NCI-H345 (cell line): ENCODE results near the gene GRID1.

Experiments used
- DNase-seq: peaks from one replicate; lab custom pipeline; 2025; lab: John Stamatoyannopoulos, UW

The GRID1 gene

GRCh38 chr10:86060386-86061277 lies 306.0 kb downstream of the GRID1 start:
- no peak for DNase-seq

- DNase-seq, result no peak
These were observed 306.7 kb downstream of the GRID1 start for GRCh38 chr10:86059892-86060291.

- DNase-seq, result no peak
These were observed 307.6 kb downstream of the GRID1 start for GRCh38 chr10:86058964-86059363.

- no peak for DNase-seq
These were observed 308.9 kb downstream of the GRID1 start for GRCh38 chr10:86057708-86058107.

- DNase-seq, result no peak
These were observed 309.9 kb downstream of the GRID1 start for GRCh38 chr10:86056672-86057071.

- DNase-seq, result no peak
These were observed 310.7 kb downstream of the GRID1 start for GRCh38 chr10:86055928-86056327.

- DNase-seq, result no peak
These were observed 312.9 kb downstream of the GRID1 start for GRCh38 chr10:86053675-86054074.

- DNase-seq, result no peak
These were observed 315.0 kb downstream of the GRID1 start for GRCh38 chr10:86051586-86051985.

- DNase-seq, result no peak
These were observed 317.2 kb downstream of the GRID1 start for GRCh38 chr10:86049442-86049841.

GRCh38 chr10:86048973-86049372 lies 317.6 kb downstream of the GRID1 start:
- DNase-seq, result no peak

- no peak for DNase-seq
These were observed 318.0 kb downstream of the GRID1 start for GRCh38 chr10:86048571-86048970.

- no peak for DNase-seq
These were observed 319.0 kb downstream of the GRID1 start for GRCh38 chr10:86047588-86047987.

- DNase-seq, result no peak
These were observed 319.6 kb downstream of the GRID1 start for GRCh38 chr10:86046845-86047460.

GRCh38 chr10:86045896-86046295 lies 320.7 kb downstream of the GRID1 start:
- DNase-seq, result no peak

- DNase-seq, result no peak
These were observed 322.6 kb downstream of the GRID1 start for GRCh38 chr10:86044029-86044428.

- peak; percentile 22 for DNase-seq
These were observed 323.4 kb downstream of the GRID1 start for GRCh38 chr10:86043236-86043635.

GRCh38 chr10:86042161-86042560 lies 324.4 kb downstream of the GRID1 start:
- DNase-seq, result no peak

- DNase-seq, result no peak
These were observed 325.5 kb downstream of the GRID1 start for GRCh38 chr10:86041116-86041515.

GRCh38 chr10:86038371-86038770 lies 328.2 kb downstream of the GRID1 start:
- no peak for DNase-seq

- no peak for DNase-seq
These were observed 329.5 kb downstream of the GRID1 start for GRCh38 chr10:86037096-86037495.

GRCh38 chr10:86036544-86036831 lies 330.1 kb downstream of the GRID1 start:
- DNase-seq, result no peak

GRCh38 chr10:86035791-86036543 lies 330.6 kb downstream of the GRID1 start:
- peak; percentile 11 for DNase-seq

GRCh38 chr10:86034710-86035109 lies 331.9 kb downstream of the GRID1 start:
- DNase-seq, result no peak
